B cell (primary cell): Measurements from ENCODE around the gene TMEM18.

Experiments
- CTCF ChIP-seq: fragments of 200-600 bp; IDR thresholded peaks from one replicate; pipeline ENCODE4 v1.8.0; 2022; ENCODE audit warnings: antibody characterized with exemption, mild to moderate bottlenecking
- EZH2 ChIP-seq: IDR thresholded peaks from 2 replicates; pipeline ENCODE4 v1.6.1; 2012; ENCODE audit warnings: borderline replicate concordance, low read depth, mild to moderate bottlenecking, moderate library complexity, low read length; ENCODE audit not compliant: insufficient read depth, poor library complexity, severe bottlenecking

DNA sequence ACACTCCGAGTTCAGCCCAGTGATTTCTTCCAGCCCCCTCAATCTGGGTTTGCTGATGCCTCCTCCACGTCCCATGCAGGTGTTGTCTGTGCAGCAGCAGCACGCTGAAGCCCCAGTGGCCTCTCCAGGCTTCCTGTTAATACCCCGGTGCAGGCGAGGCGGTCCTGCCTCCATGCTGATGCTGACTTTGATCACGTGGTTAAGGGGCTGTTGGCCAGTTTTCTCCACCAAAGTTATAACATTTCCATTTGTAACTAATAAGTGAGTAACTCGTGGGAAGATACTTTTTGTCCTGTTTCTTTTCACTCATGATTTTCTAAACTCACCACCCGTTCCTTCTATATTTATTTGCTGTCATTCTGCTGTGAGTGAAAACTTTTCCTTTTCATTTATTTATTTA lies 42.5 kb upstream of the TMEM18 start:
- TF ChIP-seq CTCF (no peak), EZH2 (no peak)
